Stimulated activated CD4-positive, alpha-beta T cell treated with anti-CD3 and anti-CD28 coated beads, TNF-alpha, amount 100 ng/mL, for 1 hour (primary cell): ENCODE results near the gene LMNB1.
"Not testable (repeated sequence)": the region's sequence is repeated elsewhere in the genome, so short reads cannot be mapped to it uniquely, and the experiment has no call there.

Experiments
- DNase-seq, 3 donors: peaks; one replicate each; pipeline ENCODE4 v3.0.0-alpha.2; 2020; ENCODE audit warnings: low read depth in 3 of 3, low spot score in 1 of 3

Gene LMNB1

DNA sequence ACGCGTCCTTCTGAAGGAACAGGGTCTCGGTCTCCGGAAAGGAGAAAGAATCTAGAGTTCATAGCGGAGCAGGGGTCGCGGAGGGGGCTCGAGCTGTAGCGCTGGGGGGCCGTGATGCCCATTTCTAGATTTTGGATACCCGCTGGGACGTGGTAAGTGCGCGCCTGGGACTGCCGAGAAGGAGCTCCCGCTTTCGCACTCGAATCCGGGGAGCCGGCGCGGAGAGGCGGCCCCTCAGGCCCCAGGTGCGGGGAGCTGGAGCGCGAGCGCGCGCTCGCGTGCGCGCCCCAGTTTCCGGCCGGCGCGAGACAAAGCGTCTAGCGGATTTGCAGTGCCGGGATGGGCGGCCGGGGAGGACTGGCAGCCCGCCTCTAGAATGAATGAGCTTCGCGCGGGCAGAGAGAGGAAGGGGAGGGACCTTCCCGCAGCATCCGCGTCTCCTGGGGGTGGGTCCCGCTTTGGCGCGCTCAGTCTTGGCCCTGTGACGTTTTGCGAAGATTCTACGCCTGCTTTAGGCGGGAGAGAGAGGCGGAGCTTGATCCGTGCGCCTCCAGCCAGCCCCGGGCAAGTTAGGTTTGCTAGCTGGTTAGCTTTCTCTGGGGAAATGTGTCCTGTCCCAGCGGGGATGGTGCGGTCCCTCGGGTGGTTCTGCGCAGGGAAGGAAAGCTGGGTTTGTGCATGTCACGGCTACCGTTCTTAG lies 1.2 kb downstream of the LMNB1 start:
- peak; percentile 77 to 80 (median 79) for DNase-seq

DNA sequence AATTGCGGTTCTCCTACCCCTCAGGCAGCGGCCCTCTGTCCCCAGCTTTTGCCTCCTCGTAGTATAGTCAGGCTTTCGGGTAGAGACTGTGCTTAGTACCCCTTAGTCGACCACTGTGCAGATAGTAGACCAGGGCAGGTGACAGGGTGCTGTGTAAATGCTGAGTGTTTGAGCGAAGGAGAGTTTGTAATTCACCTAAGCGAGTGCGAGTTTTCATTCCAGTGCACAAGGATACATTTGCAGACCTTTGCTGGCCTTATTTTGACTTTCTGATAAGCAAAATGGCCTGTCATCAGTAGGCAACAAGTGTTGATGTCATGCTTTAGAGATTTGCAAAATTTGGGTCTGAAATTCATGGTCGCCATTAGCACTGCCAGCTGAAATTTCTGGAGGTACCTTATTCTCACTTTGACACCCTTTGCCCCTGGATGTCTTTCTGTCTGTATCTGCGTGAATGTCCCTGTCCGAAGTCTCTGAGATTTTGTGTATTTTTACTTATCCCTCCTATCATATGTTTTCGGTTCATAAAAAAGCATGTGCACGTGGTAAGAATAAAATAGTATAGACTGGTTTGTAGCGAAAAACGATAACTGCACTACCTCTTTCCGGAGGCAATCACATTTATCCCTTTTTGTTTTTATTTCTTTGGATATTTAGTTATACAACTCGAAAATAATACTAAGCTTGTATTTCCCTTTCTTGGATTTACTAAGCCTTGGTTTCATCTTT lies 1.9 kb downstream of the LMNB1 start:
- no peak for DNase-seq

DNA sequence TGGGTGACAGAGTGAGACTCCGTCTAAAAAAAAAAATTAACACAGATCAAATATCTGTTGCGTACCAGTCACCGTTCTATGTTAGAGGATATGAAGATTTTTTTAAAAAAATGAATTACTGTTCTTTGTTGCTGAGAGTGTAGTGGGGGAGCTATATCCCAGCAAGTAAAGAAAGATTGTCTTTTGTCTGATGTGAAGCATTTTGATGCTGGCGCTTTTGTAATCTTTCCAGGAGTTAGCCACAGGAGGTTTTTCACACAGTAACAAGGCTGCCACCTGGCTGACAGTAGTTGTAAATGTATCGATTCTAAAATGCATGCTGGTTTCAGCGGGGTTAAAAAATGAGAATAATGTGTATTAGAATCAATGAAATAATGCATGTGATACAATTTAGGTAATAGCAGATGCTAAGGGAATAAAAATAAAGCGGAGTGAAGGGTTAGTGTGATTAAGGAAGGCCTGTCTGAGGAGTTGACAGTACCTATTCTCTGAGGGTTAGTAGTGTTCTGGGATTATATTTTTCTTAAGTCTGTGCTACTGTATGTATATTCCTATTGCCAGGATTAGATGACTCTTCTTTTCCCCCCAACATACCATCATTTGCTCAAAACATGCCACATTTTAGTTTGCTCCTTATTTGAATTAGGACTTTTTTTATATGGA lies 3.4 kb downstream of the LMNB1 start:
- no peak for DNase-seq

DNA sequence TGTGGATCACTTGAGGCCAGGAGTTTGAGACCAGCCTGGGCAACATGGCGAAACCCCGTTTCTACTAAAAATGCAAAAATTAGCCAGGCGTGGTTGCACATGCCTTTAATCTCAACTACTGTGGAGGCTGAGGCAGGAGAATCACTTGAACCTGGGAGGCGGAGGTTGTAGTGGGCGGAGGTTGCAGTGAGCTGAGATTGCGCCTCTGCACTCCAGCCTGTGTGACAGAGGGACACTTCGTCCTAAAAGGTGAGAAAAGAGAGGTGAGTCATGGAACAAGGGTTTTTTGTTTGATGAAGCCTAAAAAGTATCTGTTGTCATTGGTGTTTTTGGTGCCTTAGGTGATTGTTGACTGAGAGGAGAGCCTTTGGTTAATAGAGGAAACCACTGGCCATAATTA lies 11.5 kb downstream of the LMNB1 start:
- DNase-seq, result not testable (repeated sequence)

DNA sequence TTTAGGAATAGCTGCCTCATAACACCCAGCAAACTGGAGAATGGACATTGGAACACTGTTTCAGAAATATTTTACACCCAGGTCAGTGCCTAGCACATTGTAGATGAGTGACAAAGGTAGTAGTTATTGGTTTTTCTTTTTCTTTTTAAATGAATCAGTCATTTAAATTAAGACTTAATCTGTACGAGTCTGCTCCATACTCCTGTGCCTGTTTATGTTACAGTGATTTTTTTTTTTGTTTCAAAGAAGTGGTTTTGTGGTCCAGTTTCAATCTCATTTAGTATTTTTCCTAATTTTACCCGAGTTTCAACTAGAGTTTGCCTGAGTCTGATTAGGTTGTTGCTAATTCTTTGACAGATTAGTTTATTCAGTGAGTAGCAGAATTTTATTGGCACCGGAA lies 16.2 kb downstream of the LMNB1 start:
- DNase-seq, result no peak

DNA sequence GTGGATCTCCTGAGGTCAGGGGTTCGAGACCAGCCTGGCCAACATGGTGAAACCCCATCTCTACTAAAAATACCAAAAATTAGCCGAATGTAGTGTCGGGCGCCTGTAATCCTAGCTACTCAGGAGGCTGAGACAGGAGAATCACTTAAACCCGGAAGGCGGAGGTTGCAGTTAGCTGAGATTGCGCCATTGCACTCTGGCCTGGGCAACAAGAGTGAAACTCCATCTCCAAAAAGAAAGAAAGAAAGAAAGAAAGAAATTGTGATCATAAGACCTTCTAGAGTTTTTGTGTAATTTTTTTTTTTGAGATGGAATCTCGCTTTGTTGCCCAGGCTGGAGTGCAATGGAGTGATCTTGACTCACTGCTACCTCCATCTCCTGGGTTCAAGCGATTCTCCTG lies 16.7 kb downstream of the LMNB1 start:
- not testable (repeated sequence) for DNase-seq

DNA sequence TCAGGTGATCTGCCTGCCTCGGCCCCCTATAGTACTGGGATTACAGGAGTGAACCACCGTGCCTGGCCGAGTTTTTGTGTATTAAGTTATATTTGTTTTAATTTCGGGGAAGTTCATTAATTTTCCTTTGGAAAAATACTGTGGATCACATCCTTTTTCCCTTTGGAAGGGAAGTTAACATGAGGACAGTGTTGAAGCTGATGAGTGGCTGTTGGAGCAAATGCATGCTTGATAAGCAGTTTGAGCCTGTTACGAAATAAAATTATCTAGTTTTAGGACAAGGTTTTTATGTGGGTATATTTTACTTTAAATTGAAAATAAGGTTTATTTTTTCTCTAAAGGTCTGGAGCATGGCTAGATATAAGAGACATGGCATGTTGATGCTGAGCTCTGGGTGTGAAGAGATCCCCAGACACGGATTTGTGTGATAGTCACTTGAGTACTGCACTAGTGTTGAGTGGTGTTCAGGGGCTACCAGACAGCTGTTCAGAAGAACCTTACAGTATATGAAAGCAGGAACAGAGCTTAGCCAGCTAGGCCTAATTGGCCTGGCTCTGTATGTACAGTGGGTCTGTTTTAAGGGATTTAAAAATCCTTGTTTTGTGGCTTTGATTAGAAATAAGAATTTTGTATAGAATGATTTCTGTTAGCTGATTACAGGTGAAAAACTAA lies 17.4 kb downstream of the LMNB1 start:
- DNase-seq, result no peak

DNA sequence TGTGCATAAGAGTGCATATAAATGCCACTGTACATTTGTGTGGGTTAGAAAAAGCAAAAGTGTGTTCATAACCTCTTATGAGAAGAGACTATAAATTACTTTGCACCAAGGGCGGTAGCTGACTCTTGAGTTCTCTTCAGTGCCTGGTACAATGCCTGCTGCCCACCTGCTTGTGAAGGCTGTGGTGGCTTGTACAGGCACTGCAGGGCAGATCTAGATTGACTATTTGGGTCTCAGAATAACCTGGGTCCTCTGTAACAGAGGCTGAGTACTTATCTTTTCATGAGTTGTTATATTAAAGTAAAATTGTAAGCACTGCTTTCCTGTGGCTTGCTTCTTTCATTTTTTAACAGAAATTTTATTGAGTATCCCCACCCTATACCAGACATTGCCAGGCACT lies 22.8 kb downstream of the LMNB1 start:
- no peak for DNase-seq

DNA sequence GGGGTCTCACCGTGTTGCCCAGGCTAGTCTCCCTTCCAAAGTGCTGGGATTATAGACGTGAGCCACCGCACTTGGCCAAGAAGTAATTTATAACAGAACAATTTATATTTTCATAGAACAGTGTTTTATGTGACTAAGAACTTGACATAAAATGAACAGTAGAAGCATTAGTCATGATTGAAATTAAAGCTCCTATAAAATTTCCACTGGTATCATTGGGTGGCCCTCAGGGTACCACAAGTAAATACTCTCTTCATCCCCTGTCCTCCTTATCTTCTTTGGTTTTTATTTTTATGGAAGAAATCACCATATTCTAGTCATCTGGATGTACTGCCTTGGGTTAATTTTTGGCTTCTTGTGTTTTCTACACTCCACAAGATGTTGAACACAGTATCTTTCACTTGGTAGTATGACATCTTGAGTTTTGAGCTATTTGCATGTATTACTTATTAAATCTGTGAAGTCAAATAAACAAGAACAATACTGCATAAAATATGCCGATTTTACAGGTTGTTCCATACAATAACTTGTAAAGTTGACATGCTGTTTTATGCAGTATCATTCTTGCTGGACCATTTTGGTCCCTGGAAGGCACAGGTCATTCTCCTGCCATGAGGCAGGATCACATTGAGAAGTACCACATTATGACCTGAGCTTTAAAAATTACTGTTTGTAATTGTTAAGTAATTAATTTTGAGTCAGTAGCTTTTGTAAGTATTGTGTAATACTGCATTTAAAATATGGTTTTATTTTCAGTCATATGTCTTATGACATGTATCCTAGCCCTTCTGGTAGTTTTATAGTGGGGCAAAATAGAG lies 24.4 kb downstream of the LMNB1 start:
- DNase-seq, result no peak

DNA sequence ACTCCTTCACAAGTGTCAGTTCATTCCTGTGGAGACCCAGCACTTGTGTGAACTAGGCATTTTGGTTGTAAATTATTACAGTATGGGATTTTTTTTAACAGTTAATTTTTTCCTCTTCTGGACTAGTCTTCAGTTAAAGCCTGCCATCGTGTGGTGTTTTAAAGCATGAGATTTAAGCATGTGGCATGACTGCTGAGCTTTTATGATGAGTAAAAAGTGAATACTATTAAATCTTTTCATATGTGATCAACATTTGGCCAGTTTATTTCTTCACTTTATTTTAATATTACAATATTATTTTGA lies 25.0 kb downstream of the LMNB1 start:
- DNase-seq, result no peak

DNA sequence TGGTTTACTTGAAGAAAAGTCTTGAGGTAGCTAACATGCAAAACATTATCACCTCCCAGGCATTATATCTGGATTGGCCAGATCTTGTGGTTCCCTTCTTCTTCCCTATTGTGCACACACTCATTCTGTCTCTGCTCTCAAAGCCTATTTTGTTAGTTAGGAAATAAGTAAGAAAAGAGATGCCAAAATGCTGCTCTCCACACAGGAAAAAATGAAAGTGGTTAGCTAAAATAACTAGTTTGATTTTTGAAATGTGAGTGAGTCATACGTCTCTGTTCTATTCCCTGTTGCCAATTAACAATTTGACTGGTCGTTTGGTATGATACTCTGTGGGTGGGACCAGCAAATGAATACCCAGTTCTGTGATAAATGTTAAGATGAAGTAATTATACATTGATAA lies 28.1 kb downstream of the LMNB1 start:
- DNase-seq, result no peak

DNA sequence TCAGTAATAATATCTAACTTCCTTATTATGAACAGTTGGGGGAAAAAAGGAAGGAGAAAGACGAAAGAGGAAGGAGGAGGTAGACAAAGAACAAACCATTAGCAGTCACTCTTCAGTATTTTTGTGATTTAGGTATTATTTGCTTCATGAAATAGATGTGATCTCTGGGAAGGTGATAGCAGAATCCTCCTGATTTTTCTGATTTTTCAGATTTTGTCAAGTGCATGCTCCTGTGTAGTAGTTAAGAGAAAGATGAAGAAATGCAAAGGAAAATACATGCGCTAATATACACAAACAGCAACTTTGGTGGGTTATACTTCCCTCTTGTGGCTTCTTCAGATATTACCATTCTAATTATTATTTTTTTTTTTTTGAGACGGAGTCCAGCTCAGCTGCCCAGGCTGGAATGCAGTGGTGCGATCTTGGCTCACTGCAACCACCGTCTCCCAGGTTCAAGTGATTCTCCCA lies 31.6 kb downstream of the LMNB1 start:
- no peak for DNase-seq

DNA sequence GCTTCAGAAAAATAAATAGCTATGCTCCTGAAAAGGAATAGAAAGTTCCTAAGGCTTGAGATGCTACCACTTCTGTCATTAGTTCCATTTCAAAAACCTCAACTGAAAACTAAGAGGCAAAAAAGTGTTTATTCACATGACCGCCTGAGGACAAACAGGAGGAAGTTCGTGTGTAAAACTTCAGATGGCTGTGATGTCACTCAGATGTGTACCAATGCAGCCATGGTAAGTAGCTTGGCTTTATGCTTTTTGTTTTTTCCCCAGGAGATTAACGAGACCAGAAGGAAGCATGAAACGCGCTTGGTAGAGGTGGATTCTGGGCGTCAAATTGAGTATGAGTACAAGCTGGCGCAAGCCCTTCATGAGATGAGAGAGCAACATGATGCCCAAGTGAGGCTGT lies 33.0 kb downstream of the LMNB1 start:
- no peak for DNase-seq

DNA sequence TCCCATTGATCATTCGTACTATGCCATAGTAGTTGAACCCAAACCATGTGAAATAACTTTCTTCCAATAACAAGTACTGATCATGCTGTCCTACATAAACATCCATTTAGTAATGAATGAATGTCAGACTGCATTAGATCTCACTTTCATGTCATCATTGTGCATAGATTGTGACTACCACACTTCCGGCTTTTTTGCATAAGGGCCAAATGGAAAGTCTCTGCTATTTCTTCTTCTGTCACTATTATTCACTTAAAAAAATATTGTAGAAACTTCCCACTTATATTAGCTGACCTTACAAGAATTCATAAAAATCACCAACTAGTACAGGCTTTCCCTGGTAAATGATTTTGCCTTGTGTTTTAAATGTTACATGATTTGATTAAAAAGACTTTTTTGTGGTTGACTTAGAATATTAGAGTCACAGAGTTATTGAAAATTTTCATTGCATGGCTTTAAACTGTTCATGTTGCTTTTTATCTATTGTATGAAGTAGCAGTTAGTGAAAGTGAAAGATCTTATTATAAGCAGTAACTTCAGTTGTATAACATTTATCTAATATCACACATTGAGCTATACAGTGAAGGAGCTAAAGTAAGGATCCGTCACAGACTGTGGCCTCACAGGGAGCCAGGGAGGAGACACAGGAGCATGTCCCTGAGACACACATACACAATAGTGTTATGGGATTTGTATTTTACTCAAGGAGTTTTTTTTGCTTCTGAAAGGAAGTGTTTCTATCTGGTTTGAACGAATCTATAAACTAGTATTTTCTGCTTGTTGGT lies 33.9 kb downstream of the LMNB1 start:
- DNase-seq, result no peak

DNA sequence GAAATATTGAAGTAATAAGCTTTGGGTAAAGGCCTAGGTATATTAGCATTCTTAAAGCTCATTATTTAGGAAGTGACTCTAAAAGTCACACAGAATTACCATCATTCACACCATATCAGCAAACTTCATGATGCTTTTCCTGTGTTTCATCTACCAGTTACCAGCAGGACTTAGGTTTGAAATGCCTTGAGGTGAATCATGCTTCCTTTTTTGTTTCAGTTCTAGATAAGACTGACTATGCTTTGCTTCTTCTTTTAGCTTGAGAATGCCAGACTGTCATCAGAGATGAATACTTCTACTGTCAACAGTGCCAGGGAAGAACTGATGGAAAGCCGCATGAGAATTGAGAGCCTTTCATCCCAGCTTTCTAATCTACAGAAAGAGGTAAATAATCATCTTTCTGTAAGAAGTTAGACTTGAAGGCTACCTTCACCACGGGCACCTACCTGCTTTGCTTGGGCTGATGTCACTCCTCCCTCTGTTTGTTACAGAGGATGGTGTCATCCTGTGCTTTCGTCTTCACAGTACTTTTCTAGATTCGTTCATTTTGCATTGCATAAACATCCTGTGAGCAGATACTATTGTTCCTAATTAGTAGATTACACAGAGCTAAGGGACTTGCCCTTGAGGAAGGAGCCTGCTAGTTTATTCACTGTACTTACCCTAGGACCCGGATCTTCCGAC lies 34.7 kb downstream of the LMNB1 start:
- DNase-seq, result no peak

DNA sequence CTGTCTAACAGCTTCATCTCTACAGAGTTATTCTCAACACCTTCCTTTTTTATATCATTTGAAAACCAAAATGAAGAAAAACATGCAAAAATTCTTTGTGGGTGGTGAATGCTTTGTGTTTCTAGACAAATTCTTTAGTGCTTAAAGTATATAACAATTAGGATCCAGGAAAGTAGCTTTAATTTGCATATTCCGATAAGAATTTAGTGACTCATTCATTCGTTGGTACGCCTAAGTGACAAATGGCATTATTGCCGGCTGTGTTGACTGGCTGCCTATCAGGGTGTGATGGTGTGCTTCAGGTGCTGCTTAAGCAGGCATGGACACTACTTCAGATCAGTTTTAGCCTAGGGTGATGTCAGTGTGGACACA lies 35.2 kb downstream of the LMNB1 start:
- DNase-seq, result no peak

DNA sequence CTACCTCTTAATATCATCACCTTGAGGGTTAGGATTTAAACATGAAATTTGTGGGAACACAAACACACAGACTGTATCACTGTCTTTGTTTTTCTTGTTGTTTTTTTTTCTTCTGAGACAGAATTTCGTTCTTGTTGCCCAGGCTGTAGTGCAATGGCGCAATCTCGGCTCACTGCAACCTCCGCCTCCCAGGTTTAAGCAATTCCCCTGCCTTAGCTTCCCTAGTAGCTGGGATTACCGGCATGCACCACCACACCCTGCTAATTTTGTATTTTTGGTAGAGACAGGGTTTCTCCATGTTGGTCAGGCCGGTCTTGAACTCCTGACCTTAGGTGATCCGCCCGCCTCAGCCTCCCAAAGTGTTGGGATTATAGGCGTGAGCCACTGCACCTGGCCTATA lies 36.9 kb downstream of the LMNB1 start:
- DNase-seq, result not testable (repeated sequence)

DNA sequence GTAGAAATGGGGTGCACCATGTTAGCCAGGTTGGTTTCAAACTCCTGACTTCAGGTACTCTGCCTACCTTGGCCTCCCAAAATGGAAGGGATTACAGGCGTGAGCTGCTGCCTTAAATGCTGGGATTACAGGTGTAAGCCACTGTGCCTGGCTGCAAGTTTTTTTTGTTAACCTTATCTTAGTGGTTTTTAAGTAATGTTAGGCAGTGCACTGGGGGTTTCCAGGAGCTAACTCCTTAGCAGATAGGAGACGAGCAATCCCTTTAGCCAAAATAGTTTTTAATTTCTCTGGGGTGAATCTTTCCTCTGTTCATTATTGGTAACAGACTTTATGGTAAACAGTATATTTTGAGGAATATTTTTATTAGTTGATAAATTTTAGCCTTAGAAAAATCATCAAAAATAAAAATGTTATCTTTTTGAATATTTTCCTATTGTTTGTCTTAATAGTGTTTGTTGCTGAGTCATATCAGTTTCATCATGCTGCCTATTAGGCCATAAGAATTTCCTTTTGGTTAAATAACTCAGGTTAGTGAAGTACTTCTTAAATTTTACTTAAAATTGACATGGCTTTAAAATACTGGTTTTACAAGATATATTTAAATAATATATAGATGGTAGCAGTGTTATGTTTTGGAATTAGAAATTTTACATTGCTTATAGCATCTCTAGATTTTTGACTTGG lies 37.9 kb downstream of the LMNB1 start:
- no peak for DNase-seq

DNA sequence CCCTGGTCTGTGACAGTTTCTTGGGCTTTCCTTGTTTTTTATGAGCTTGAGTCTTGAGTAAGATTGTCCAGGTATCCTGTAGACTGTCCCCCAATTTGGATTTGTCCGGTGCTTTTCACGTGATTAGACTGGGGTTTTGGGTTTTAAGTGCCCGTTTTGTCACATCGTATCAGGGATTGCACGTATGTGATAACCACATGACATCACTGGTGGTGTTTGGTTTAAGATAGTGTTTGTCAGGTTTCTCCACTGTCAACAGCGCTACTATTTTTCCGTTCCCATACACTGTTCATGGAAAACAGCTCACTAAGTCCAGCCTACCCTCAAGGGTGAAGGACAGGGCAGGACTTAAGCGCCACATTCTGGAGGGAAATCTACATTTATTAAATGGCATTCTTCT lies 39.7 kb downstream of the LMNB1 start:
- no peak for DNase-seq
